GM13977 (cell line): ENCODE measurements around the gene PACSIN2.
A peak's percentile ranks its signal among the peaks of the same experiment; 100 is the strongest.

ENCODE experiments used
- DNase-seq: peaks from one replicate; pipeline ENCODE4 v3.0.0; 2012; ENCODE audit warnings: low spot score
- in situ Hi-C: fragments of 300-500 bp; cut with MboI; formaldehyde crosslinking; loops from one replicate; pipeline ENCODE4 v1.12.0; 2022; ENCODE audit warnings: low sequenced_read_pairs, low pct_unique_long_range_greater_than_20kb, mixed read lengths, inconsistent platforms; ENCODE audit not compliant: unreplicated experiment
- TF ChIP-seq, protein P1 (sequence below): IDR thresholded peaks from 2 replicates; pipeline ENCODE4 v1.5.1; 2012; ENCODE audit warnings: mild to moderate bottlenecking, control low read depth; ENCODE audit not compliant: insufficient read depth; ENCODE audit errors: extremely low read depth, missing control alignments

Gene PACSIN2

DNA sequence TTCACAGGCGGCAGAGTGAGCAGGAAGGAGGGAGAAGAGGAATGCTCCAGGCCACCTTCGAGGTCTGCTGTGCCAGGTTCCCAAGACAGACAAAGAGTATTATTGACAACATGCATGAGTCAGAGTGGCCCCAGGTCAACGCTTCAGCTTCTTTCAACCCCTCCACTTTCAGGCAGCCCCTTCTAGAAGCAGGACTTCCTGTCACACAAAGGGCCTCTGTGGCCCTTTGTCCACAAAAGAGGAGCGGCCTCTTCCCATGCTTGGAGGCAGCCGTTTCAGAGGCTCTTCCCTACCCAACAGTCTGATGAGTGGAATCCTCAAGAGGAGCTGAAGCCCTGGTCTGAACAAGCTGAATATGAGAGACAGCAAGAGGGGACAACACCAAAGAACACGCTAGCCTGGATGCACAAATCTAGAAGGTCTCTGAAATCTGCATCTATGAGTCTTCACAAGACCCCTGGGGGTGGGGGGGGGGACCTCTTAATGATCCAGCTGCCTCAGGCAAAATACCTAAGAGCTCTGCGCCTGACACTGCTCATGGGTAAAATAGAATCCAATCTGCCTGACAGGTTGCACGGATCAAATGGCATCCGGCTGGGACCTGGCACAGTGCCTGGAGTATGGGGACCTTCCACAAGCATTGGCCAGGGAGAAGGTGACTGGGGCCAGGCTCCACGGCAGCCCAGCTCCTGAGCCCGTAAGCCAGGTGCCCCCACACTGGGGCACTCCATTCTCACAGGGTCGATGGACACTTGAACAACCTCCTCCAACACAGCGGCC is 67.5 kb downstream of the PACSIN2 start:
- DNase-seq: no peak
- TF ChIP-seq, protein P1, sequence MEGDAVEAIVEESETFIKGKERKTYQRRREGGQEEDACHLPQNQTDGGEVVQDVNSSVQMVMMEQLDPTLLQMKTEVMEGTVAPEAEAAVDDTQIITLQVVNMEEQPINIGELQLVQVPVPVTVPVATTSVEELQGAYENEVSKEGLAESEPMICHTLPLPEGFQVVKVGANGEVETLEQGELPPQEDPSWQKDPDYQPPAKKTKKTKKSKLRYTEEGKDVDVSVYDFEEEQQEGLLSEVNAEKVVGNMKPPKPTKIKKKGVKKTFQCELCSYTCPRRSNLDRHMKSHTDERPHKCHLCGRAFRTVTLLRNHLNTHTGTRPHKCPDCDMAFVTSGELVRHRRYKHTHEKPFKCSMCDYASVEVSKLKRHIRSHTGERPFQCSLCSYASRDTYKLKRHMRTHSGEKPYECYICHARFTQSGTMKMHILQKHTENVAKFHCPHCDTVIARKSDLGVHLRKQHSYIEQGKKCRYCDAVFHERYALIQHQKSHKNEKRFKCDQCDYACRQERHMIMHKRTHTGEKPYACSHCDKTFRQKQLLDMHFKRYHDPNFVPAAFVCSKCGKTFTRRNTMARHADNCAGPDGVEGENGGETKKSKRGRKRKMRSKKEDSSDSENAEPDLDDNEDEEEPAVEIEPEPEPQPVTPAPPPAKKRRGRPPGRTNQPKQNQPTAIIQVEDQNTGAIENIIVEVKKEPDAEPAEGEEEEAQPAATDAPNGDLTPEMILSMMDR: no peak
- in situ Hi-C loops: no loop called here

DNA sequence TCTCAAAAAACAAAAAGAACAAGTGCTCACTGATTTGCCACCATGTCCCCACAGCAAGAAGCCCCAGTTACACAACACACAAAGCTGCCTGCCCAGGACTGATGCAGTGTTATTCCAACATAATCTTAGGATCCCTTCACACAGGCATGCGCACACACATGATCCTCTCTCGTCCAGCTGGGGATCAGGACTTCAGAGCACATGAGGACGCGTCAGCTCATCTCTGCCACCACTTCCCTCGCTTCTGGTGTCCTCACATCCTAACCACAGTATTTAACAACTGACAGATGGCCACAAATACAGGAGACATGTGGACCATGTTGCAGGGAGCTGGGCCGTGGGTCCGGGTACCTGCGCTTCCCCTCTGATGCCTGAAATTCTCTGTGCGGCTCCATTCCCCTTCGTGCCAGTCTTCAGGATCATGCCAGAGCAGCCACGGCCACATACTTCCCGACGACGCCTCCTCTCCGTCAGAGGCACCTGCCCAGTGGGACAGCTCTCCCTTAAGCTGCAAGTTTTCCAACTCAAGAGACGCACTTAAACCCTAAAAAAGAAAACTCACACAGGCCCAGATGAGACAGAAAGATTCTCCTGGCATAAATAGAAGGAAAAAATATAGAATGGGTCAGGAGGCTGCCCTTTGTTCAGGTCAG is 68.3 kb downstream of the PACSIN2 start:
- in situ Hi-C loops: no loop called here
- no peak for DNase-seq
- TF ChIP-seq, protein P1: no peak

DNA sequence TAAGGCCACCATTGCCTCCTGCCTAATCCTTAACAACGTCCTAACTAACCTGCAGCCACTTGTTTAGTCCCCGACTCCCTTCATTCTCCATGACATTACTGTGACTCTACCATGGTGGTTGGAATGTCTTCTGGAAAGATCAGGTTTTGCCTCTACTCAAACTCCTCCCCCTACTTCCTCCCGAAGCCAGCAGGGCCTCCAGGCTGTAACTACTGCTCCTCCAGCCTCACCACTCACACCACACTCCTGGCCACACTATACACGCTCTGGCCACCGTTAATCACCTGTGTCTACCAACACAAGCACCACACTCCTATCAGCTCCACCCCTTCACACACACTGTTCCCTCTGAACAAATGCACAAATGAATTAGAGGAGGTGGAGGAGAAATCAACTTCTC is 69.2 kb downstream of the PACSIN2 start:
- TF ChIP-seq, protein P1: no peak
- DNase-seq: no peak
- in situ Hi-C loops: no loop called here

DNA sequence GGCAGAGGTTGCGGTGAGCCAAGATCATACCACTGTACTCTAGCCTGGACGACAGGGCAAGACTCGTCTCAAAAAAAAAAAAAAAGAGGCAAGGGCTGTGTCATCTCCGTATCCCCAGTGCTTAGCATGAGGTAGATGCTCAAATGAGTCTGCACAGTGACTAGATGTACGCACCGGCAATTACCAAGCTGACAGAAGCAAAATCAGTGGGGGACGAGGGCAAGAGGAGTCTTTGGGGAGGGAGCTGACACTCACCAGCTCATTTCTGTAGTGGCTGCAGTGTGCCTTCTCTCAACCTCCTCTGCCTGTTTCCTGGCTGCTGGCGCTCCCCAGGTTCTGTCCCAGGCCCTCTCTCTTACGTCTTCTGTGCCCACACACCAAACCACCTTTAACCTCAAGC is 69.9 kb downstream of the PACSIN2 start:
- in situ Hi-C loops: no loop called here
- peak; percentile 53 for DNase-seq
- TF ChIP-seq, protein P1: no peak

DNA sequence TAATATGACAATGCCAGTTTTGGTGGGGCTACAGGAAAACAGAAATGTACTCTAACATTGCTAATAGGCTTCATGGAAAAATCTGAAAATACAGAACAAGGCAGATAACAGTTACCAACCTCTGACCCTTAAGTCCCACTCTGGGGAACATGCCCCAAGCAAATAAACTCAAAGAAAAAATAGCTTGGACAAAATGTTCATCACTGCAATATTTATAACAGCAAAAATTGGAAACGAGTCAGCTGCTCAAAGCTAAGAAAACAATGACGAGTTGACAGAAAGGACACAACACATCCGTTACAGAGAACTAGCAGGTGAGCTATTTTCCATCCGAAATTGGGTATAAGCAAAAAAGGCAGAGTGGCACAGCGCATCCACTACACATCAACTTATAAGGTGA is 70.5 kb downstream of the PACSIN2 start:
- no peak for DNase-seq
- TF ChIP-seq, protein P1: no peak
- in situ Hi-C loops: no loop called here

DNA sequence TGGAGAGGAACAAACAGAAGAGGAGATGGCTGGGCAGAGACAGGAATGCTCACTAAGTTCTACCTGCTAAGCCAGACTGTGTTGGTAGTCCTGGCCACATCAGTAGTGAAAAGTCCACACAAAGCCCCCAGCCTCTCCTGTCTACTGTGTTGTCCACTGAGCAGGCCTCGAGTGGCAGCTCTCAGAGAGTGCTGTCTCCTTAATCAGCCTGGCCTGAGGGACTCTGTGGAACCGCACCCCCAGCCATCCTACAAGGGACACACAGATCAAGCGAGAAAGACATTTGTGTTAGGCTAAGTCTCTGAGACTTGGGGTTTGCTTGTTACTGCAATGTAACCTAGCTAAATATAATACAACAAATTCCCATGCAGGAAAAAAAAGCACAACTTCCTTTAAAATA is 71.0 kb downstream of the PACSIN2 start:
- TF ChIP-seq, protein P1: no peak
- in situ Hi-C loops: no loop called here
- no peak for DNase-seq
